Liver (tissue), 9 donors: ENCODE data around the gene PARD3. TPM values are rescaled to one million over a fixed set of nuclear protein-coding genes. Genes with fewer than 3 reads are reported as not detected.
"Not testable (repeated sequence)": the region's sequence is repeated elsewhere in the genome, so short reads cannot be mapped to it uniquely, and the experiment has no call there.

Experiments
- DNase-seq: peaks from one replicate; pipeline ENCODE4 v3.0.0-alpha.2; 2017; ENCODE audit warnings: low spot score
- H3K27ac ChIP-seq, 2 donors: one replicate each; pipeline ENCODE4 v1.7.0; 2013; ENCODE audit warnings: inconsistent platforms in 2 of 2, low read length in 2 of 2, control low read depth in 1 of 2, low read depth in 1 of 2, mild to moderate bottlenecking in 1 of 2
- H3K27me3 ChIP-seq, 4 donors: one replicate each; pipeline versions ENCODE4 v1.6.1 to v1.7.0; 2013; ENCODE audit warnings: low read length in 3 of 4, inconsistent platforms in 1 of 4, mild to moderate bottlenecking in 1 of 4, moderate library complexity in 1 of 4; ENCODE audit not compliant: control insufficient read depth in 4 of 4, insufficient read depth in 4 of 4
- H3K36me3 ChIP-seq, 4 donors: one replicate each; pipeline versions ENCODE4 v1.6.1 to v1.7.0; 2013; ENCODE audit warnings: low read length in 3 of 4, mild to moderate bottlenecking in 3 of 4, low read depth in 1 of 4, moderate library complexity in 1 of 4; ENCODE audit not compliant: control insufficient read depth in 4 of 4, insufficient read depth in 3 of 4
- H3K4me1 ChIP-seq, 4 donors: one replicate each; pipeline versions ENCODE4 v1.6.1 to v1.7.0; 2013; ENCODE audit warnings: low read length in 3 of 4, mild to moderate bottlenecking in 3 of 4, moderate library complexity in 1 of 4; ENCODE audit not compliant: control insufficient read depth in 4 of 4, insufficient read depth in 4 of 4
- H3K4me3 ChIP-seq, 3 donors: one replicate each; pipeline versions ENCODE4 v1.6.1 to v1.7.0; 2013; ENCODE audit warnings: low read length in 3 of 3, control low read depth in 1 of 3, low read depth in 1 of 3, mild to moderate bottlenecking in 1 of 3
- H3K9ac ChIP-seq, 2 donors: one replicate each; pipeline ENCODE4 v1.7.0; 2013; ENCODE audit warnings: low read length in 2 of 2, mild to moderate bottlenecking in 2 of 2, moderate library complexity in 2 of 2, control low read depth in 1 of 2, low read depth in 1 of 2
- H3K9me3 ChIP-seq, 4 donors: one replicate each; pipeline versions ENCODE4 v1.6.1 to v1.7.0; 2013; ENCODE audit warnings: low read length in 3 of 4; ENCODE audit not compliant: control insufficient read depth in 4 of 4
- ATF3 ChIP-seq: IDR thresholded peaks from 2 replicates; pipeline ENCODE4 v1.6.1; 2016; ENCODE audit warnings: antibody characterized with exemption
- EGR1 ChIP-seq, 2 donors: IDR thresholded peaks; 2 replicates each; pipeline ENCODE4 v1.6.1; 2016 to 2018; ENCODE audit warnings: antibody characterized with exemption in 2 of 2, low read depth in 2 of 2
- FOXA1 ChIP-seq: IDR thresholded peaks from 2 replicates; pipeline ENCODE4 v1.6.1; 2016; ENCODE audit warnings: antibody characterized with exemption
- FOXA2 ChIP-seq: IDR thresholded peaks from 2 replicates; pipeline ENCODE4 v1.6.1; 2016; ENCODE audit warnings: antibody characterized with exemption
- HNF4A ChIP-seq, 2 donors: conservative IDR thresholded peaks; 2 replicates each; pipeline ENCODE4 v1.6.1; 2016; ENCODE audit warnings: antibody characterized with exemption in 2 of 2, mild to moderate bottlenecking in 2 of 2
- JUND ChIP-seq, 2 donors: IDR thresholded peaks; 2 replicates each; pipeline ENCODE4 v1.6.1; 2016; ENCODE audit warnings: antibody characterized with exemption in 2 of 2
- MAX ChIP-seq: IDR thresholded peaks from 2 replicates; pipeline ENCODE4 v1.6.1; 2016; ENCODE audit warnings: antibody characterized with exemption
- NR2F2 ChIP-seq: IDR thresholded peaks from 2 replicates; pipeline ENCODE4 v1.6.1; 2016; ENCODE audit warnings: antibody characterized with exemption
- RAD21 ChIP-seq, 2 donors: IDR thresholded peaks; 2 replicates each; pipeline ENCODE4 v1.6.1; 2016; ENCODE audit warnings: antibody characterized with exemption in 2 of 2, mild to moderate bottlenecking in 2 of 2
- RXRA ChIP-seq, 2 donors: IDR thresholded peaks; 2 replicates each; pipeline ENCODE4 v1.6.1; 2017 to 2018; ENCODE audit warnings: antibody characterized with exemption in 2 of 2, mild to moderate bottlenecking in 1 of 2
- TAF1 ChIP-seq: conservative IDR thresholded peaks from 2 replicates; pipeline ENCODE4 v1.6.1; 2016; ENCODE audit warnings: antibody characterized with exemption, mild to moderate bottlenecking
- ZBTB33 ChIP-seq: IDR thresholded peaks from 2 replicates; pipeline ENCODE4 v1.6.1; 2016; ENCODE audit warnings: antibody characterized with exemption
- WGBS: extraction: QIAGEN DNeasy Blood & Tissue Kit; methylation state at CpG from one replicate; pipeline ENCODE4 v1.1.7; 2013; 5-methylcytosine and 5-hydroxymethylcytosine counted together
- polyA plus RNA-seq, 2 donors: library from polyadenylated mRNA; stranded (reverse) in 1 of 2; unstranded in 1 of 2; fragments of 200-250 nt in 1 of 2; fragments of >200 nt in 1 of 2; fragmentation: Nextera tagmentation in 1 of 2; extraction: Ambion mirVana in 1 of 2; gene quantifications; one replicate each; pipeline versions ENCODE4 v1.2.1 to v1.2.3, GENCODE V29; 2013 to 2015
- total RNA-seq, 2 donors: library from RNA; depleted of rRNA; stranded (reverse); fragments of >200 nt; gene quantifications; one replicate each; pipeline ENCODE4 v1.2.3, GENCODE V29; 2014
- donor health status: healthy.
- donor health status: healthy.
- donor health status: healthy.
- donor health status: healthy.
- donor health status: healthy.

PARD3 gene
- total and polyA plus RNA-seq, 4 donors = 12.3 to 43.8 (median 13.5) TPM

GRCh38 chr10:34710391-34710751 is 104.7 kb downstream of the PARD3 start:
- TF ChIP-seq ATF3 = no peak
- TF ChIP-seq JUND (IDR thresholded peaks at IDR 0.05) = peak; percentile 65 to 75
- TF ChIP-seq HNF4A (conservative IDR thresholded peaks at IDR 0.05) = peak in 1 of 2 donors; percentile 15
- Histone ChIP-seq H3K4me3 (no peak overlapping the region), H3K9me3 (no peaks in the 10 kb centered on the region), H3K4me1 (peaks cover 7 to 36% (median 20%) of the 10 kb centered on the region in 4 donors), H3K36me3 (no peaks in the 10 kb centered on the region), H3K9ac (no peak overlapping the region), H3K27ac (peak overlapping the region; percentile 63 to 71), H3K27me3 (no peaks in the 10 kb centered on the region)
- WGBS = 74% methylated on average over 4 of the region's 4 CpGs
- DNase-seq = no peak

GRCh38 chr10:34709637-34710390 is 105.3 kb downstream of the PARD3 start:
- no peak for DNase-seq
- H3K9ac ChIP-seq = no peak overlapping the region
- no peak overlapping the region for H3K4me3 ChIP-seq
- 74% methylated on average over 8 of the region's 8 CpGs for WGBS
- TF ChIP-seq NR2F2 (peak; percentile 84), TAF1 (no peak)
- peak overlapping the region; percentile 63 to 71 for H3K27ac ChIP-seq
- peaks cover 7 to 36% (median 20%) of the 10 kb centered on the region in 4 donors for H3K4me1 ChIP-seq
- H3K27me3 ChIP-seq = no peaks in the 10 kb centered on the region
- no peaks in the 10 kb centered on the region for H3K36me3 ChIP-seq
- no peaks in the 10 kb centered on the region for H3K9me3 ChIP-seq

GRCh38 chr10:34707656-34708055 is 107.4 kb downstream of the PARD3 start:
- H3K9ac ChIP-seq = no peak overlapping the region
- DNase-seq = no peak
- H3K27ac ChIP-seq = no peak overlapping the region
- no peaks in the 10 kb centered on the region for H3K9me3 ChIP-seq
- WGBS = 91% methylated on average over 1 of the region's 1 CpG
- H3K36me3 ChIP-seq = no peaks in the 10 kb centered on the region
- no peak for TF ChIP-seq RAD21 (IDR thresholded peaks at IDR 0.05)
- TF ChIP-seq FOXA1 = no peak
- TF ChIP-seq NR2F2 = no peak
- peaks cover 5 to 25% (median 15%) of the 10 kb centered on the region in 4 donors for H3K4me1 ChIP-seq
- no peak overlapping the region for H3K4me3 ChIP-seq
- no peaks in the 10 kb centered on the region for H3K27me3 ChIP-seq

- H3K9me3 ChIP-seq, H3K36me3 ChIP-seq, H3K27ac ChIP-seq, H3K4me3 ChIP-seq, H3K27me3 ChIP-seq, H3K9ac ChIP-seq, DNase-seq: not testable (repeated sequence)
- 94% methylated on average over 4 of the region's 4 CpGs for WGBS
- H3K4me1 ChIP-seq = peaks cover 5 to 18% (median 10%) of the 10 kb centered on the region in 4 donors
Measured at GRCh38 chr10:34706992-34707391, 108.1 kb downstream of the PARD3 start.

GRCh38 chr10:34706147-34706546 is 108.9 kb downstream of the PARD3 start:
- 85% methylated on average over 3 of the region's 3 CpGs for WGBS
- no peak for DNase-seq
- Histone ChIP-seq H3K4me1 (peaks cover 0 to 10% (median 5%) of the 10 kb centered on the region in 4 donors), H3K4me3 (no peak overlapping the region), H3K9ac (no peak overlapping the region), H3K36me3 (no peaks in the 10 kb centered on the region), H3K27ac (no peak overlapping the region), H3K27me3 (no peaks in the 10 kb centered on the region), H3K9me3 (no peaks in the 10 kb centered on the region)
- TF ChIP-seq HNF4A (conservative IDR thresholded peaks at IDR 0.05) = no peak
- no peak for TF ChIP-seq NR2F2
- TF ChIP-seq ZBTB33 = no peak
- no peak for TF ChIP-seq MAX
- TF ChIP-seq FOXA2 = no peak
- TF ChIP-seq FOXA1 = no peak
- no peak for TF ChIP-seq RXRA (IDR thresholded peaks at IDR 0.05)
- TF ChIP-seq EGR1 (IDR thresholded peaks at IDR 0.05; ENCODE audit: low read depth in 2 of 2) = no peak
